SU-DHL-6 (cell line): ENCODE measurements around the gene SLC17A9.

Source experiments
- H2AFZ ChIP-seq: fragments of 200-600 bp; sonication (generic); 2 replicates; pipeline ENCODE4 v1.6.1; 2014; ENCODE audit warnings: low read depth, mild to moderate bottlenecking, moderate library complexity, mixed read lengths, antibody characterized with exemption, low read length; ENCODE audit not compliant: severe bottlenecking
- H3F3A ChIP-seq: fragments of 200-600 bp; shearing (Covaris generic); 2 replicates; pipeline ENCODE4 v1.6.0; 2016; ENCODE audit warnings: antibody characterized with exemption, mild to moderate bottlenecking; ENCODE audit not compliant: insufficient read depth
- H3K27ac ChIP-seq: fragments of 200-600 bp; sonication (generic); 2 replicates; pipeline ENCODE4 v1.5.1; 2016; ENCODE audit warnings: low read depth, mild to moderate bottlenecking, low read length, moderate library complexity, mixed read lengths
- H3K27me3 ChIP-seq: fragments of 200-600 bp; sonication (generic), shearing (Covaris generic); 2 replicates; pipeline ENCODE4 v1.6.0; 2014; ENCODE audit warnings: mild to moderate bottlenecking, low read length
- H3K36me3 ChIP-seq: fragments of 200-600 bp; sonication (generic); 2 replicates; pipeline ENCODE4 v1.6.1; 2014; ENCODE audit warnings: mild to moderate bottlenecking, low read length, mixed read lengths
- H3K4me2 ChIP-seq: fragments of 300-600, 200-600 bp; shearing (Covaris generic), sonication (generic); 2 replicates; pipeline ENCODE4 v1.6.0; 2014; ENCODE audit warnings: low read length, low read depth, mild to moderate bottlenecking; ENCODE audit not compliant: poor library complexity, severe bottlenecking
- H3K4me3 ChIP-seq: fragments of 200-600 bp; sonication (generic); 2 replicates; pipeline ENCODE4 v1.5.1; 2014; ENCODE audit warnings: antibody characterized with exemption, low read length, mild to moderate bottlenecking, mixed read lengths; ENCODE audit not compliant: insufficient read depth, poor library complexity, severe bottlenecking
- H3K79me2 ChIP-seq: fragments of 200-600 bp; sonication (generic); 2 replicates; pipeline ENCODE4 v1.6.1; 2014; ENCODE audit warnings: mild to moderate bottlenecking, low read length, moderate library complexity; ENCODE audit not compliant: insufficient read depth
- H3K9ac ChIP-seq: fragments of 200-600 bp; sonication (generic); 2 replicates; pipeline ENCODE4 v1.7.0; 2014; ENCODE audit warnings: mild to moderate bottlenecking, low read length
- H3K9me2 ChIP-seq: fragments of 200-600 bp; sonication (generic); replicated peaks from 2 replicates; pipeline ENCODE4 v1.6.1; 2014; ENCODE audit warnings: low read length; ENCODE audit not compliant: insufficient read depth
- H3K9me3 ChIP-seq: fragments of 200-600 bp; sonication (generic); 2 replicates; pipeline ENCODE4 v1.6.1; 2014; ENCODE audit warnings: low read length, mixed read lengths; ENCODE audit not compliant: insufficient read depth
- H4K20me1 ChIP-seq: fragments of 200-600 bp; sonication (generic); 2 replicates; pipeline ENCODE4 v1.6.1; 2014; ENCODE audit warnings: low read depth, mild to moderate bottlenecking, antibody characterized with exemption, low read length, moderate library complexity, mixed read lengths
- CTCF ChIP-seq: fragments of 200-600 bp; sonication (generic); IDR thresholded peaks from one replicate; pipeline ENCODE4 v1.5.1; 2017; ENCODE audit warnings: antibody characterized with exemption, mild to moderate bottlenecking, low read length, moderate library complexity; ENCODE audit not compliant: insufficient read depth, poor library complexity, severe bottlenecking
- EZH2phosphoT487 ChIP-seq: fragments of 200-600 bp; sonication (generic), shearing (Covaris generic); conservative IDR thresholded peaks from 2 replicates; pipeline ENCODE4 v1.6.1; 2018; ENCODE audit warnings: mild to moderate bottlenecking, antibody characterized with exemption, low read length, moderate library complexity, mixed read lengths

SLC17A9 gene

GRCh38 chr20:63002511-63002910 is 50.0 kb downstream of the SLC17A9 start:
- Histone ChIP-seq H3K27me3 (no peaks in the 10 kb centered on the region), H3K4me2 (no peak overlapping the region), H3K4me3 (no peak overlapping the region), H3K79me2 (no peaks in the 10 kb centered on the region), H3K36me3 (no peaks in the 10 kb centered on the region), H3K9me3 (no peaks in the 10 kb centered on the region), H3K27ac (no peak overlapping the region), H4K20me1 (no peaks in the 10 kb centered on the region), H2AFZ (no peak overlapping the region), H3K9ac (no peak overlapping the region), H3K9me2 (no peaks in the 10 kb centered on the region), H3F3A (no peaks in the 10 kb centered on the region)
- no peak for TF ChIP-seq EZH2phosphoT487
- no peak for TF ChIP-seq CTCF

- H3K79me2 ChIP-seq: no peaks in the 10 kb centered on the region
- no peak overlapping the region for H3K9ac ChIP-seq
- H3K9me2 ChIP-seq: no peaks in the 10 kb centered on the region
- H3K4me3 ChIP-seq: no peak overlapping the region
- no peaks in the 10 kb centered on the region for H3K9me3 ChIP-seq
- H3K36me3 ChIP-seq: no peaks in the 10 kb centered on the region
- H2AFZ ChIP-seq: no peak overlapping the region
- no peaks in the 10 kb centered on the region for H4K20me1 ChIP-seq
- TF ChIP-seq EZH2phosphoT487 (no peak), CTCF (no peak)
- no peak overlapping the region for H3K4me2 ChIP-seq
- no peaks in the 10 kb centered on the region for H3F3A ChIP-seq
- H3K27ac ChIP-seq: no peak overlapping the region
- H3K27me3 ChIP-seq: no peaks in the 10 kb centered on the region
Observed at GRCh38 chr20:63003546-63003945, 51.0 kb downstream of the SLC17A9 start.

DNA sequence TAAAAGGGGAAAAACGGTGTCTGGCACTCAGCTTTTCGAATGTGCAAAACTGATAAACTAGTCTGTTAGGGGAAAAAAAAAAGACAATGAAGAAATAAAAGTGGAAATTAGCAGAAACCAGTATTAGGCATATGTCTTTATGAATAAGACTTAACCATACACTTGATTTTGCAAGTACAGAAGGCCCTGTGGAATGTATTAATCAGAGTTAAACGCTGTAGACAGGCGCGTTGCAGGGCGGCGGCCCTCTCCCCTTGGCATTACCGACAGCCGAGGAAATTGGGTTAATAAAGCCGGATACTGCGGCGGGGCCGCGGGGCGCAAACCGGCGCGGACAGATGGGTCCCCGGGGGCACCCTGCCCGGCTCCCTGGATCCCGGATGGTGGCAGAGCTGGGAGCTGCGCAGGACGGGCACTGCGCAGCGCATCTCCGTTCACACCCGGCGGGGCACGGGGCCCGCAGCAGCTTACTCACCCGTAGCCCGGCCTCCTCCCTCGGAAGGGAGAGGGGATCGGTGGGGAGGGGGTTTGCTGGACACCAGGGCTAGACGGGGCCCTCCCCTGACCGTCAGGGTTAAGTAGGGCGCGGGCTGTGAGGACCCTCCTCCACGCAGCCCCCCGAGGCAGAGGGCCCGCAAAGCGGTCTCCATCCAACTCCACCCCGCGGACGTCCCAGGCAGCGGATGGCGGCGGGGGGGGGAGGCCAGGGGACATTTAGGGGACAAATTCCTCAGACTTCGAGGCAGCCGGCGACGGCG is 52.3 kb downstream of the SLC17A9 start:
- Histone ChIP-seq H4K20me1 (no peaks in the 10 kb centered on the region), H3F3A (no peaks in the 10 kb centered on the region), H3K4me2 (no peak overlapping the region), H3K9ac (no peak overlapping the region), H3K27me3 (no peaks in the 10 kb centered on the region), H3K27ac (no peak overlapping the region), H2AFZ (no peak overlapping the region), H3K36me3 (no peaks in the 10 kb centered on the region), H3K9me2 (no peaks in the 10 kb centered on the region), H3K4me3 (no peak overlapping the region), H3K9me3 (no peaks in the 10 kb centered on the region), H3K79me2 (no peaks in the 10 kb centered on the region)
- TF ChIP-seq EZH2phosphoT487: no peak
- TF ChIP-seq CTCF: no peak
